WTC11 (cell line): Measurements from ENCODE around the gene BOLL. TPM values are rescaled to one million over a fixed set of nuclear protein-coding genes. Genes with fewer than 3 reads are reported as not detected.

Source experiments
- ATAC-seq: fragments of 200-7000 bp; cut with Tn5 transposase; 2 replicates; pipeline ENCODE4 v1.10.0; 2021; ENCODE audit warnings: mild to moderate bottlenecking, moderate library complexity
- CTCF ChIA-PET: fragments of 300-600 bp; sonication (Branson Sonifier 250); formaldehyde crosslinking; loops from one replicate; lab custom pipeline; 2021; ENCODE audit warnings: antibody characterized with exemption; lab: Charles Lee
- POLR2A ChIA-PET: fragments of 350-600 bp; sonication (Branson Sonifier 250); formaldehyde crosslinking; loops from one replicate; lab custom pipeline; 2021; ENCODE audit warnings: antibody characterized with exemption; lab: Charles Lee
- DNase-seq: peaks from one replicate; pipeline ENCODE4 v3.0.0; 2021; ENCODE audit warnings: low spot score
- H3K27ac Mint-ChIP-seq: 2 replicates; pipeline ENCODE4 v1.8.0; 2021; ENCODE audit warnings: mixed read lengths
- H3K27me3 Mint-ChIP-seq: 2 replicates; pipeline ENCODE4 v1.8.0; 2021; ENCODE audit warnings: low read depth, mild to moderate bottlenecking, moderate library complexity, mixed read lengths
- H3K36me3 Mint-ChIP-seq: 2 replicates; pipeline ENCODE4 v1.8.0; 2021; ENCODE audit warnings: mixed read lengths
- H3K4me1 Mint-ChIP-seq: 2 replicates; pipeline ENCODE4 v1.8.0; 2022; ENCODE audit warnings: mixed read lengths
- H3K4me3 Mint-ChIP-seq: 2 replicates; pipeline ENCODE4 v1.8.0; 2021; ENCODE audit warnings: mild to moderate bottlenecking, moderate library complexity, mixed read lengths
- H3K9me3 Mint-ChIP-seq: 2 replicates; pipeline ENCODE4 v1.8.0; 2021; ENCODE audit warnings: mixed read lengths
- ATF3 ChIP-seq: sonication (generic); formaldehyde crosslinking; conservative IDR thresholded peaks from 2 replicates; pipeline ENCODE4 v1.8.1; 2022; ENCODE audit warnings: mild to moderate bottlenecking, missing genetic modification reagents
- EMX1 ChIP-seq: fragments of 250-450 bp; sonication (Bioruptor Pico); IDR thresholded peaks from 2 replicates; pipeline ENCODE4 v1.8.0; 2021; ENCODE audit warnings: mild to moderate bottlenecking
- ERG ChIP-seq: fragments of 250-450 bp; sonication (Bioruptor Pico); IDR thresholded peaks from 2 replicates; pipeline ENCODE4 v1.8.0; 2021; ENCODE audit warnings: mild to moderate bottlenecking
- GABPB1 ChIP-seq: sonication (generic); formaldehyde crosslinking; IDR thresholded peaks from 2 replicates; pipeline ENCODE4 v1.8.1; 2023; ENCODE audit warnings: mild to moderate bottlenecking, missing genetic modification reagents
- JUN ChIP-seq: sonication (generic); formaldehyde crosslinking; IDR thresholded peaks from 2 replicates; pipeline ENCODE4 v1.8.0; 2023; ENCODE audit warnings: mild to moderate bottlenecking, missing genetic modification reagents
- MLX ChIP-seq: sonication (generic); formaldehyde crosslinking; IDR thresholded peaks from 2 replicates; pipeline ENCODE4 v1.8.1; 2023; ENCODE audit warnings: mild to moderate bottlenecking, missing genetic modification reagents, moderate library complexity
- PREB ChIP-seq: sonication (generic); formaldehyde crosslinking; IDR thresholded peaks from 2 replicates; pipeline ENCODE4 v1.8.1; 2022; ENCODE audit warnings: mild to moderate bottlenecking, missing genetic modification reagents, moderate library complexity, borderline replicate concordance
- RELA ChIP-seq: sonication (generic); formaldehyde crosslinking; IDR thresholded peaks from 2 replicates; pipeline ENCODE4 v1.8.1; 2022; ENCODE audit warnings: missing genetic modification reagents, mild to moderate bottlenecking, borderline replicate concordance
- TCF7 ChIP-seq: sonication (generic); formaldehyde crosslinking; IDR thresholded peaks from 2 replicates; pipeline ENCODE4 v1.8.0; 2022; ENCODE audit warnings: mild to moderate bottlenecking, low read depth, missing genetic modification reagents, moderate library complexity
- USF1 ChIP-seq: sonication (generic); formaldehyde crosslinking; IDR thresholded peaks from 2 replicates; pipeline ENCODE4 v1.8.0; 2022; ENCODE audit warnings: mild to moderate bottlenecking, missing genetic modification reagents
- ZBTB21 ChIP-seq: sonication (generic); formaldehyde crosslinking; IDR thresholded peaks from 2 replicates; pipeline ENCODE4 v1.8.1; 2023; ENCODE audit warnings: mild to moderate bottlenecking, missing genetic modification reagents, borderline replicate concordance
- ZNF263 ChIP-seq: sonication (generic); formaldehyde crosslinking; IDR thresholded peaks from 2 replicates; pipeline ENCODE4 v1.8.1; 2022; ENCODE audit warnings: low read depth, mild to moderate bottlenecking, moderate library complexity, missing genetic modification reagents
- ZNF423 ChIP-seq: fragments of 250-450 bp; sonication (Bioruptor Pico); IDR thresholded peaks from 2 replicates; pipeline ENCODE4 v2.1.2; 2022; ENCODE audit warnings: mild to moderate bottlenecking, moderate library complexity
- ZNF425 ChIP-seq: fragments of 250-450 bp; sonication (Bioruptor Pico); conservative IDR thresholded peaks from 2 replicates; pipeline ENCODE4 v1.9.0; 2021; ENCODE audit warnings: mild to moderate bottlenecking
- ZNF532 ChIP-seq: fragments of 250-450 bp; sonication (Bioruptor Pico); IDR thresholded peaks from 2 replicates; pipeline ENCODE4 v1.9.0; 2021; ENCODE audit warnings: mild to moderate bottlenecking, borderline replicate concordance
- ZNF671 ChIP-seq: fragments of 250-450 bp; sonication (Bioruptor Pico); IDR thresholded peaks from 2 replicates; pipeline ENCODE4 v1.8.0; 2021; ENCODE audit warnings: mild to moderate bottlenecking
- total RNA-seq: library from RNA; stranded (reverse); gene quantifications from 3 replicates; pipeline ENCODE4 v1.2.3, GENCODE V29; 2021

Gene BOLL
- total RNA-seq, 1 experiment from 2014 or later = 0.13 TPM

GRCh38 chr2:197759625-197760292, 25.4 kb downstream of the BOLL start:
- H3K9me3 Mint-ChIP-seq = peaks cover 32% of the 10 kb centered on the region
- H3K27me3 Mint-ChIP-seq = peaks cover 9% of the 10 kb centered on the region
- H3K4me3 Mint-ChIP-seq = no peak overlapping the region
- no peaks in the 10 kb centered on the region for H3K4me1 Mint-ChIP-seq
- DNase-seq = no peak
- POLR2A ChIA-PET = no interaction called here
- no peak for TF ChIP-seq JUN (CRISPR knock-in tag)
- no peak for TF ChIP-seq MLX (CRISPR knock-in tag)
- TF ChIP-seq TCF7 = no peak
- TF ChIP-seq EMX1 (CRISPR knock-in tag) = no peak
- TF ChIP-seq ZNF263 (CRISPR knock-in tag) = no peak
- no peak for TF ChIP-seq ZNF423 (CRISPR knock-in tag)
- TF ChIP-seq RELA (CRISPR knock-in tag) = no peak
- TF ChIP-seq PREB = no peak
- TF ChIP-seq ZBTB21 (CRISPR knock-in tag) = no peak
- TF ChIP-seq ZNF671 (CRISPR knock-in tag) = no peak
- TF ChIP-seq USF1 (CRISPR knock-in tag) = no peak
- no peak for TF ChIP-seq ATF3
- TF ChIP-seq GABPB1 (CRISPR knock-in tag) = no peak
- TF ChIP-seq ERG (CRISPR knock-in tag) = no peak
- TF ChIP-seq ZNF532 (CRISPR knock-in tag) = no peak
- TF ChIP-seq ZNF425 (CRISPR knock-in tag) = no peak
- CTCF ChIA-PET = no interaction called here
- H3K27ac Mint-ChIP-seq = no peak overlapping the region
- ATAC-seq = peak; percentile 29
- peaks cover 11% of the 10 kb centered on the region for H3K36me3 Mint-ChIP-seq
